ENCODE data around the gene EDN1.

DNA sequence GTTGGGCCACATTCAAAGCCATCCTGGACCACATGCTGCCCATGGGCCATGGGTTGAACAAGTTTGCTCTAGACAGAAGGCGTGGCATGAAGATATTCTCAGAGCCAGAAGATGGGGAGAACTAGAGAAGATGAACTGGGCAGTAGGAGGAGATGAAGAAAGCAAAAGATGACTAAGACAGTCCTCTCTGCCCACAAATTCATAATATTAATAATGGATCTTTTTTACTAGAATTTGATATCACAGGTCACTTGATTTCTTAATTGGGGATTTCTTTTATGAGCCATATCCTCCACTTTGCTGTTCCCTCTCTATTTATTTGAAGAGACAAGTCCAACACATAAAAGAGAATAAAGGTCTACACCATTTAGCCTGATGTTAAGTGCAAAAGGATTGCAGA is 25.5 kb upstream of the EDN1 start:
- TF ChIP-seq CTCF (IDR thresholded peaks at IDR 0.05; ENCODE audit: borderline replicate concordance, extremely low read depth, low read length, poor library complexity, severe bottlenecking) (no peak), EZH2 (IDR thresholded peaks at IDR 0.05; ENCODE audit: borderline replicate concordance, low read depth, low read length, severe bottlenecking) (no peak)

Measured in DND-41 (cell line).